Heart left ventricle (tissue), 16 donors: Measurements from ENCODE around the gene RCOR2. TPM values are rescaled to one million over a fixed set of nuclear protein-coding genes. Genes with fewer than 3 reads are reported as not detected.

Experiments
- ATAC-seq, 4 donors: fragments of 200-7000 bp; cut with Tn5 transposase; one replicate each; pipeline ENCODE4 v1.9.1; 2020 to 2022; ENCODE audit warnings: moderate library complexity in 4 of 4, mild to moderate bottlenecking in 3 of 4, moderate number of reproducible peaks in 1 of 4
- DNase-seq, 5 donors: peaks; one replicate each; pipeline ENCODE4 v3.0.0-alpha.2; 2020
- H3K27ac ChIP-seq, 12 donors: fragments of 200-600 bp; sonication (generic) in 4 of 12; one replicate each; pipeline versions ENCODE4 v1.5.0 to v1.8.0; 2016 to 2022; ENCODE audit warnings: mild to moderate bottlenecking in 2 of 12
- H3K27me3 ChIP-seq, 9 donors: fragments of 200-600 bp; sonication (generic) in 2 of 9; one replicate each; pipeline versions ENCODE4 v1.5.1 to v1.8.0; 2016 to 2022; ENCODE audit warnings: mild to moderate bottlenecking in 3 of 9
- H3K36me3 ChIP-seq, 9 donors: fragments of 200-600 bp; sonication (generic) in 2 of 9; one replicate each; pipeline versions ENCODE4 v1.5.0 to v1.8.0; 2018 to 2022; ENCODE audit warnings: mild to moderate bottlenecking in 2 of 9
- H3K4me1 ChIP-seq, 12 donors: fragments of 200-600 bp; sonication (generic) in 4 of 12; one replicate each; pipeline versions ENCODE4 v1.5.0 to v1.8.0; 2016 to 2022; ENCODE audit warnings: mild to moderate bottlenecking in 3 of 12
- H3K4me3 ChIP-seq, 12 donors: fragments of 200-600 bp; sonication (generic) in 4 of 12; one replicate each; pipeline versions ENCODE4 v1.5.0 to v1.8.0; 2017 to 2022; ENCODE audit warnings: mild to moderate bottlenecking in 9 of 12, moderate library complexity in 4 of 12
- H3K9me3 ChIP-seq, 12 donors: fragments of 200-600 bp; sonication (generic) in 4 of 12; one replicate each; pipeline versions ENCODE4 v1.5.0 to v1.8.0; 2016 to 2022; ENCODE audit warnings: mild to moderate bottlenecking in 1 of 12
- CTCF ChIP-seq, 12 donors: fragments of 200-600 bp; sonication (generic) in 4 of 12; IDR thresholded peaks; one replicate each; pipeline versions ENCODE4 v1.5.0 to v1.8.0; 2018 to 2022; ENCODE audit warnings: antibody characterized with exemption in 12 of 12, mild to moderate bottlenecking in 5 of 12
- POLR2A ChIP-seq, 2 donors: fragments of 450-650 bp; IDR thresholded peaks; one replicate each; pipeline ENCODE4 v1.6.1; 2017; ENCODE audit warnings: antibody characterized with exemption in 2 of 2, mild to moderate bottlenecking in 2 of 2, moderate library complexity in 2 of 2
- WGBS, 4 donors: extraction: QIAGEN DNeasy Blood & Tissue Kit in 2 of 4; methylation state at CpG; one replicate each; pipeline versions ENCODE4 v1.1.5 to v1.1.7; 2013 to 2018; 5-methylcytosine and 5-hydroxymethylcytosine counted together
- intact Hi-C, 10 donors: fragments of 100-400 bp; cut with DNase I; formaldehyde crosslinking; loops; one replicate each; pipeline versions ENCODE4 v1.11.1 to v1.14.2; 2022
- polyA plus RNA-seq, 2 donors: library from polyadenylated mRNA; stranded (reverse); fragments of 200-250 nt; gene quantifications; one replicate each; pipeline ENCODE4 v1.2.3, GENCODE V29; 2013
- total RNA-seq, 9 donors: library from RNA; depleted of rRNA in 2 of 9; stranded (reverse); fragments of >200 nt in 2 of 9; fragmentation: NEBNext Ultra II Directional in 3 of 9; extraction: Animal tissue kit (Norgen Biotek cat#: 25700) in 3 of 9; gene quantifications; one replicate each; pipeline versions ENCODE4 v1.1.0 to v1.2.4, GENCODE V29; 2016 to 2023
- donor health status: ischemic (EF 13 %, LVEDD 7.1; RV severe dilation, severe dysfunction).
- donor health status: healthy with polysubstance abuse.
- donor health status: DM: no; HTN: yes; CAD: no.
- donor health status: DM: no; HTN: no; CAD: no.
- donor health status: ischemic (EF 25% LVEDD 6.9; RV normal size, moderate dysfunction).
- donor health status: ischemic (EF 25% LVEDD 5.7; RV mildly dilated, moderate dysfunction).
- donor health status: healthy.
- donor health status: DM: yes; HTN: yes; CAD: no.
- donor health status: ischemic (EF 35%, LVEDD 5.7; RV mildly dilated, moderate dysfunction).
- donor health status: nonischemic (EF 11% LVEDD 7.7; RV severe dilation, severe dysfunction).
- donor health status: DM: yes; HTN: yes; CAD: no.
- donor health status: PGD.
- donor health status: ischemic (EF 29% LVEDD 5.4; RV normal size, mild dysfunction).
- donor health status: nonischemic (EF 23%, LVEDD 6.1; RV moderate dilation, normal function).

Gene RCOR2
- total and polyA plus RNA-seq, 11 donors, result 1.9 to 5.7 (median 4.2) TPM

- intact Hi-C loops, result loop anchor here in 3 of 10 donors (2.0 to 5.0 kb wide), 2 partner anchors 44 to 77 kb away; partner anchors contain the start of gene MARK2 (in 2 of the 3)
- WGBS, 4 donors, result 2 to 6% (median 3%) methylated on average over 23 to 56 of the region's 56 CpGs
- peak overlapping the region in 10 of 12 donors; percentile 47 to 99 (median 90) for H3K27ac ChIP-seq
- TF ChIP-seq CTCF (IDR thresholded peaks at IDR 0.05) (peak; percentile 29 to 71 (median 54)), POLR2A (IDR thresholded peaks at IDR 0.05) (no peak)
- ATAC-seq (no peak), DNase-seq (peak in 4 of 5 donors; percentile 53 to 78 (median 65))
- H3K4me1 ChIP-seq, result peaks cover 7 to 63% (median 55%) of the 10 kb centered on the region in 12 donors
- H3K27me3 ChIP-seq, result peaks cover 0 to 21% (median 0%) of the 10 kb centered on the region in 9 donors
- no peaks in the 10 kb centered on the region for H3K9me3 ChIP-seq
- peaks cover 0 to 2% (median 0%) of the 10 kb centered on the region in 9 donors for H3K36me3 ChIP-seq
- peak overlapping the region in 11 of 12 donors; percentile 30 to 69 (median 57) for H3K4me3 ChIP-seq
Observed at GRCh38 chr11:63915961-63916836, 765 bp downstream of the RCOR2 start.

- intact Hi-C loops, result loop anchor here in 2 of 10 donors (5.0 kb wide), 1 partner anchor 43 kb away; no protein-coding TSS in a partner anchor
- no peak for DNase-seq
- peaks cover 0 to 3% (median 0%) of the 10 kb centered on the region in 9 donors for H3K36me3 ChIP-seq
- H3K9me3 ChIP-seq, result no peaks in the 10 kb centered on the region
- TF ChIP-seq CTCF (IDR thresholded peaks at IDR 0.05) (no peak), POLR2A (IDR thresholded peaks at IDR 0.05) (no peak)
- ATAC-seq, result no peak
- H3K4me1 ChIP-seq, result peaks cover 7 to 62% (median 46%) of the 10 kb centered on the region in 12 donors
- H3K4me3 ChIP-seq, result peak overlapping the region in 3 of 12 donors; percentile 52 to 69 (median 64)
- peak overlapping the region in 3 of 12 donors; percentile 95 to 99 (median 96) for H3K27ac ChIP-seq
- 44 to 80% (median 52%) methylated on average over 10 to 20 of the region's 20 CpGs for WGBS, 4 donors
- peaks cover 0 to 21% (median 0%) of the 10 kb centered on the region in 9 donors for H3K27me3 ChIP-seq
Observed at GRCh38 chr11:63914896-63915691, 1.9 kb downstream of the RCOR2 start.

GRCh38 chr11:63913866-63914830 lies 2.8 kb downstream of the RCOR2 start:
- Histone ChIP-seq H3K36me3 (peaks cover 0 to 10% (median 5%) of the 10 kb centered on the region in 9 donors), H3K27me3 (peaks cover 0 to 21% (median 0%) of the 10 kb centered on the region in 9 donors), H3K4me3 (no peak overlapping the region), H3K27ac (no peak overlapping the region), H3K9me3 (no peaks in the 10 kb centered on the region), H3K4me1 (peaks cover 7 to 60% (median 37%) of the 10 kb centered on the region in 12 donors)
- intact Hi-C loops, result no loop called here
- DNase-seq, result no peak
- ATAC-seq, result no peak
- TF ChIP-seq CTCF (IDR thresholded peaks at IDR 0.05) (no peak), POLR2A (IDR thresholded peaks at IDR 0.05) (no peak)
- WGBS, 4 donors, result 92 to 95% (median 93%) methylated on average over 32 to 34 of the region's 34 CpGs
